ENCODE data around the gene IGF2R.

IGF2R gene

GRCh38 chr6:159943101-159943632 lies 25.7 kb upstream of the IGF2R start:
- H3K27ac ChIP-seq, result no peak overlapping the region

GRCh38 chr6:159943968-159944598 lies 24.8 kb upstream of the IGF2R start:
- TF ChIP-seq CTCF (conservative IDR thresholded peaks at IDR 0.05), result no peak
- no peak overlapping the region for H3K27ac ChIP-seq

More at GRCh38 chr6:159943101-159943632, 25.7 kb upstream of the IGF2R start:
- no peak for TF ChIP-seq CTCF (conservative IDR thresholded peaks at IDR 0.05)

- H3K27ac ChIP-seq, result no peak overlapping the region
- no peak for TF ChIP-seq CTCF (conservative IDR thresholded peaks at IDR 0.05)
These were observed 23.0 kb upstream of the IGF2R start for GRCh38 chr6:159945801-159946392.

- TF ChIP-seq CTCF (conservative IDR thresholded peaks at IDR 0.05), result no peak
- H3K27ac ChIP-seq, result no peak overlapping the region
These were observed 22.0 kb upstream of the IGF2R start for GRCh38 chr6:159946912-159947311.

- no peak for TF ChIP-seq CTCF (conservative IDR thresholded peaks at IDR 0.05)
These were observed 20.7 kb upstream of the IGF2R start for GRCh38 chr6:159948199-159948598.

GRCh38 chr6:159951772-159952171 lies 17.1 kb upstream of the IGF2R start:
- H3K27ac ChIP-seq, result no peak overlapping the region
- no peak for TF ChIP-seq CTCF (conservative IDR thresholded peaks at IDR 0.05)

More at GRCh38 chr6:159948199-159948598, 20.7 kb upstream of the IGF2R start:
- no peak overlapping the region for H3K27ac ChIP-seq

GRCh38 chr6:159952289-159953005 lies 16.4 kb upstream of the IGF2R start:
- TF ChIP-seq CTCF (conservative IDR thresholded peaks at IDR 0.05), result no peak
- no peak overlapping the region for H3K27ac ChIP-seq
